EH (cell line): Measurements from ENCODE around the gene KRT71.

ENCODE experiments used
- DNase-seq: peaks from one replicate; pipeline ENCODE4 v3.0.0-alpha.2; 2015; ENCODE audit warnings: low read depth

Gene KRT71

DNA sequence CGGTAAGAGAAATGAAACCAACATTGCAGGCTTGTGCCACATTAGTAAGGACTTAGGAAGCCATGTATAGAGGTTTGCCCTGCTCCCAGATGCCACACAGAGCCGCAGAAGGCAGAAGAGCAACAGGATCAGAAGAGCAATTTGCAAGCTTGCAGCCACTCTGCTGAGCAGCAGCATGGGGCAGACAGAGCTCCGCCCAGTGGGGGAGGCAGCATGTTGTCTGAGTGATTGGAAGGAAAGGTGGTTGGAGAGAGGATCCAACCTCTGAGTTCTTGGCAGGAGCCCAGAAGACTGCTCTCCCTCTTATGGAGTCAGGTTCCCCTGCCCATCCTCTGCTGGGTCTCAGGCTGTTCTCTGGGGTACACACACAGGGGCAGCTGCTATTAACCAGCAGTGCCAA, 57.6 kb downstream of the KRT71 start:
- DNase-seq = peak; percentile 5

DNA sequence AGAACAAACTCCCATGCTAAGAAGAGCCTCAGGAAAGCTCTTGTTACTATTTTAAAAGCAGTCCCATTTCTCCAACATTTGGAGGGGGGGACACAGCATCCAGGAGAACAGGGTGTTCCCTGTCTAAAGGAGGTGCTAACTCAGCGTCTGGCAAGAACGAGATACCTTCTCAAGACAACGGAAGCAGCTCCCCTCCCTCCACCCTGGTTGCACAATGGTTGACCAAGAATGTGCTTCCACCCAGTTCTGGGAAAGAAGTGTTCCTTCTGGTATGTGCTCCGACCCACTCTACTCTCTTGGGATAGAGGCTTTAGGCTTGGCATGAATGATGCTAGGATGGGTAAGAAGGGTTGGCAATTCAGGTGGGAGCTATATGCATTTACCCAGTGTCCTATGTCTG, 58.4 kb downstream of the KRT71 start:
- peak; percentile 75 for DNase-seq

DNA sequence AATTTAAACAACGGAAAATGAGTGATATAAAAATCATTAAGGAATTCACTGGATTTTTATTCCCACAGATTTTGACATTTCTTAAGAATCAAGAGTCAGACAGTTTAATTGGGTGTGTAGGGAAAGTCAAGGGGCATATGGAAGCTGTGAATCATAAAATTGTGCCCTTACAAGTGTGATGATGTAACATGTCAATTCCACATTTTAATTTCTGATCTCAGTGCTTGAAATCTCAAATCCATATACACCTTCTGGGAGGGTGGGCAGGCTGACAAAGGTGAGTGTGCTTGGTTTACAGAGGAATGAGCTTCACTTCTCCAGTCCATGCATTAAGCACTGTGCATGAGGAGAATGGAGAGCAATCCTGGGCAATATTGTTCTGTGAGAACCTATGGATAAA, 58.8 kb downstream of the KRT71 start:
- no peak for DNase-seq
